Stomach (tissue), 4 donors: ENCODE results near the gene CHN1.

Experiments used
- CTCF ChIP-seq, 7 experiments: fragments of 450-650 bp in 4 of 7; fragments of 200-600 bp in 3 of 7; sonication (generic) in 3 of 7; IDR thresholded peaks; one replicate each; pipeline ENCODE4 v1.5.1; 2016 to 2019; ENCODE audit warnings: antibody characterized with exemption in 7 of 7, control low read depth in 2 of 7, mild to moderate bottlenecking in 1 of 7
- EP300 ChIP-seq: sonication (generic); formaldehyde crosslinking; IDR thresholded peaks from one replicate; pipeline ENCODE4 v1.6.1; 2017; ENCODE audit warnings: antibody characterized with exemption
- POLR2A ChIP-seq, 4 donors: fragments of 450-650 bp; IDR thresholded peaks; one replicate each; pipeline ENCODE4 v1.6.1; 2016; ENCODE audit warnings: antibody characterized with exemption in 4 of 4, control low read depth in 2 of 4, mild to moderate bottlenecking in 1 of 4, moderate library complexity in 1 of 4

- TF ChIP-seq EP300: no peak
- no peak for TF ChIP-seq CTCF (IDR thresholded peaks at IDR 0.05)
- TF ChIP-seq POLR2A (IDR thresholded peaks at IDR 0.05): no peak
Measured at GRCh38 chr2:174780191-174780840, 224.9 kb downstream of the CHN1 start.
